A673 (cell line): Measurements from ENCODE around the gene MAPK4.

Experiments used
- CTCF ChIP-seq: fragments of 300-800, 200-600 bp; sonication (generic); conservative IDR thresholded peaks from 2 replicates; pipeline ENCODE4 v1.5.1; 2017; ENCODE audit warnings: low read depth, mild to moderate bottlenecking, antibody characterized with exemption, low read length, moderate library complexity, mixed read lengths
- EZH2 ChIP-seq: fragments of 200-600 bp; sonication (generic); IDR thresholded peaks from 2 replicates; pipeline ENCODE4 v1.6.1; 2017; ENCODE audit warnings: borderline replicate concordance, low read depth, mild to moderate bottlenecking, mixed read lengths, antibody characterized with exemption, low read length; ENCODE audit not compliant: poor library complexity, severe bottlenecking

GRCh38 chr18:50658601-50659000 lies 98.7 kb downstream of the MAPK4 start:
- no peak for TF ChIP-seq CTCF
- TF ChIP-seq EZH2: no peak
